Progenitor cell of endocrine pancreas (in vitro differentiated cells): ENCODE measurements around the gene RHOC. TPM values are rescaled to one million over a fixed set of nuclear protein-coding genes. Genes with fewer than 3 reads are reported as not detected.

ENCODE experiments used
- DNase-seq: peaks from one replicate; pipeline ENCODE4 v3.0.0; 2021; ENCODE audit warnings: low spot score; ENCODE audit not compliant: unreplicated experiment
- H3K27ac Mint-ChIP-seq: 2 replicates; pipeline ENCODE4 v1.8.0; 2021; ENCODE audit warnings: mild to moderate bottlenecking, moderate library complexity, mixed read lengths
- H3K27me3 Mint-ChIP-seq: 2 replicates; pipeline ENCODE4 v1.8.0; 2021; ENCODE audit warnings: mixed read lengths
- H3K36me3 Mint-ChIP-seq: 2 replicates; pipeline ENCODE4 v1.8.0; 2022; ENCODE audit warnings: mixed read lengths; ENCODE audit not compliant: insufficient read depth
- H3K4me1 Mint-ChIP-seq: 2 replicates; pipeline ENCODE4 v1.8.0; 2021; ENCODE audit warnings: low read depth, mixed read lengths
- H3K4me3 Mint-ChIP-seq: 2 replicates; pipeline ENCODE4 v1.8.0; 2021; ENCODE audit warnings: low read depth, mild to moderate bottlenecking, moderate library complexity, mixed read lengths
- H3K9me3 Mint-ChIP-seq: 2 replicates; pipeline ENCODE4 v1.8.0; 2021; ENCODE audit warnings: low read depth, mixed read lengths
- CTCF ChIP-seq: fragments of 200-600 bp; sonication (generic); IDR thresholded peaks from one replicate; pipeline ENCODE4 v1.5.0; 2021; ENCODE audit warnings: antibody characterized with exemption, mild to moderate bottlenecking; ENCODE audit not compliant: unreplicated experiment
- total RNA-seq: library from RNA; stranded (reverse); gene quantifications from 2 replicates; pipeline ENCODE4 v1.2.1, GENCODE V29; 2021

The RHOC gene
- total RNA-seq, 1 donor from 2014 or later = 87.3 TPM

GRCh38 chr1:112712191-112712590 lies 5.3 kb upstream of the RHOC start:
- no peak overlapping the region for H3K4me3 Mint-ChIP-seq
- no peak overlapping the region for H3K27ac Mint-ChIP-seq
- H3K4me1 Mint-ChIP-seq = peaks cover 11% of the 10 kb centered on the region
- H3K27me3 Mint-ChIP-seq = peaks cover 86% of the 10 kb centered on the region
- no peaks in the 10 kb centered on the region for H3K36me3 Mint-ChIP-seq
- no peaks in the 10 kb centered on the region for H3K9me3 Mint-ChIP-seq
- no peak for TF ChIP-seq CTCF
- no peak for DNase-seq

- no peak for DNase-seq
- Mint-ChIP-seq H3K9me3 (no peaks in the 10 kb centered on the region), H3K27ac (no peak overlapping the region), H3K4me3 (no peak overlapping the region), H3K4me1 (peaks cover 11% of the 10 kb centered on the region), H3K36me3 (no peaks in the 10 kb centered on the region), H3K27me3 (peaks cover 81% of the 10 kb centered on the region)
- TF ChIP-seq CTCF = no peak
These were observed 4.7 kb upstream of the RHOC start for GRCh38 chr1:112711670-112712069.

GRCh38 chr1:112711041-112711440 lies 4.1 kb upstream of the RHOC start:
- DNase-seq = no peak
- H3K27ac Mint-ChIP-seq = no peak overlapping the region

GRCh38 chr1:112710586-112710985 lies 3.7 kb upstream of the RHOC start:
- no peak overlapping the region for H3K27ac Mint-ChIP-seq
- H3K4me3 Mint-ChIP-seq = no peak overlapping the region
- peaks cover 12% of the 10 kb centered on the region for H3K4me1 Mint-ChIP-seq
- no peak for DNase-seq
- H3K9me3 Mint-ChIP-seq = no peaks in the 10 kb centered on the region
- TF ChIP-seq CTCF = no peak
- H3K36me3 Mint-ChIP-seq = no peaks in the 10 kb centered on the region
- peaks cover 74% of the 10 kb centered on the region for H3K27me3 Mint-ChIP-seq

More at GRCh38 chr1:112711041-112711440, 4.1 kb upstream of the RHOC start:
- no peak for TF ChIP-seq CTCF
- Mint-ChIP-seq H3K4me3 (no peak overlapping the region), H3K4me1 (peaks cover 11% of the 10 kb centered on the region), H3K36me3 (no peaks in the 10 kb centered on the region), H3K27me3 (peaks cover 75% of the 10 kb centered on the region), H3K9me3 (no peaks in the 10 kb centered on the region)

- H3K9me3 Mint-ChIP-seq = no peaks in the 10 kb centered on the region
- no peak for DNase-seq
- TF ChIP-seq CTCF = no peak
- peaks cover 74% of the 10 kb centered on the region for H3K27me3 Mint-ChIP-seq
- no peak overlapping the region for H3K27ac Mint-ChIP-seq
- H3K4me3 Mint-ChIP-seq = no peak overlapping the region
- no peaks in the 10 kb centered on the region for H3K36me3 Mint-ChIP-seq
- H3K4me1 Mint-ChIP-seq = peaks cover 15% of the 10 kb centered on the region
These were observed 3.2 kb upstream of the RHOC start for GRCh38 chr1:112710159-112710558.
